ENCODE results near the gene GPBAR1.

GPBAR1 gene

DNA sequence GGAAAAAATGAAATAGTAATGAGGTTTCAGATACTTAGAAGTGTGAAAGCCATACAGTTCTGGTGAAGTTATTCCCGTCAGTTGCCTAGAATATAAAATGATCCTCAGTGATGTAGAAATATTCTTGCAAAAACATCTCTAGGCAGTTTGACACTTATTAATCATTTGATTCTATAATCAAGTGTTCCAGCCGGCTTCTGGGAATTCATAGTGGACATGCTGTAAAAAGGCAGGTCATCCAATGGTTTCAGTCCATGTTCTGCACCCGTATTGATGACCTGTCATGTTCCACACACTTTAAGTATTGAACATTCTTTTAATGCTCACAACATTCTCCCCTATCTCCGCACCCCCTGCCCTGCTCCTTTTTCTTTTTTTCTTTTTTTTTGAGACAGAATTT, 24.0 kb upstream of the GPBAR1 start:
- no peak overlapping the region for H3K4me3 ChIP-seq (ENCODE audit: low read depth, low read length)
- TF ChIP-seq, protein P1, sequence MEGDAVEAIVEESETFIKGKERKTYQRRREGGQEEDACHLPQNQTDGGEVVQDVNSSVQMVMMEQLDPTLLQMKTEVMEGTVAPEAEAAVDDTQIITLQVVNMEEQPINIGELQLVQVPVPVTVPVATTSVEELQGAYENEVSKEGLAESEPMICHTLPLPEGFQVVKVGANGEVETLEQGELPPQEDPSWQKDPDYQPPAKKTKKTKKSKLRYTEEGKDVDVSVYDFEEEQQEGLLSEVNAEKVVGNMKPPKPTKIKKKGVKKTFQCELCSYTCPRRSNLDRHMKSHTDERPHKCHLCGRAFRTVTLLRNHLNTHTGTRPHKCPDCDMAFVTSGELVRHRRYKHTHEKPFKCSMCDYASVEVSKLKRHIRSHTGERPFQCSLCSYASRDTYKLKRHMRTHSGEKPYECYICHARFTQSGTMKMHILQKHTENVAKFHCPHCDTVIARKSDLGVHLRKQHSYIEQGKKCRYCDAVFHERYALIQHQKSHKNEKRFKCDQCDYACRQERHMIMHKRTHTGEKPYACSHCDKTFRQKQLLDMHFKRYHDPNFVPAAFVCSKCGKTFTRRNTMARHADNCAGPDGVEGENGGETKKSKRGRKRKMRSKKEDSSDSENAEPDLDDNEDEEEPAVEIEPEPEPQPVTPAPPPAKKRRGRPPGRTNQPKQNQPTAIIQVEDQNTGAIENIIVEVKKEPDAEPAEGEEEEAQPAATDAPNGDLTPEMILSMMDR (IDR thresholded peaks at IDR 0.05; ENCODE audit: borderline replicate concordance, insufficient read depth, low read depth, low read length) = no peak

DNA sequence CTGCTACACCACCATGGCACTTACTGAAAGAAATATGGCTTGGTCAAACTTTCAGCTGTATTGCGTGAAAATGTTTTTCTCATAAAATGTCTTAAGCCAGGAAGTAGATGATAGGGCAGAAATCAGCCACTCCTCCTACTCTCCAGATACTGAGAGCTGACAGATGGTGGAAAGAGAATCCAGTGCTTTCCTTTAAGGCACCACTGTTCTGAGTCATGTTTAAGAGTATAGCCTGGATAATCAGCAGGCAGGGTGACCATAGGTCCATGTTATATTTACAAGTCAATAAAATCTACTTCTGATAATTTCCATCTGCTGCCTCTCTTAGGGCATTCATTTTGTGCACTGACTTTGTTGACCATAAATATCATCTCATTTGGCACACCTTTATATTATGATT, 21.9 kb upstream of the GPBAR1 start:
- TF ChIP-seq, protein P1 (IDR thresholded peaks at IDR 0.05; ENCODE audit: borderline replicate concordance, insufficient read depth, low read depth, low read length) = no peak
- H3K4me3 ChIP-seq (ENCODE audit: low read depth, low read length) = no peak overlapping the region

DNA sequence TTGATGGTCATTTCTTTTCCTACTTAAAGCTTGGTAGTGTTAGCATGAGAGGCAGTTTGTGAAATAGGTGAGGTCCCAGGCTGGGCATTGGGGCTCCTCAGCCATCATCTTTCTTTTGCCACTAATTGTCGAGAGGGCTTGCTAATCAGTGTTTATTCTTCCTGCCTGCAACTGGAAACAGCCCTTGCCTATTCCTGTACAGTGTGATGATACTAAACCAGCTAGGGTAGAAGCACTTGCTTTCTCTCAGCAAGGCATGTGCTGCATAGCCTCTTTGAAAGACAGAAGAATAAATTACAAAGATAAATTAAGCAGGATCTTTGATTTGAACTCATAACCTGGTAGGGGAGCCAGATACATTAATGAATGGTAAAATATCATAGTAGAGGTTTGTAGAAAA, 16.6 kb upstream of the GPBAR1 start:
- TF ChIP-seq, protein P1 (IDR thresholded peaks at IDR 0.05; ENCODE audit: borderline replicate concordance, insufficient read depth, low read depth, low read length) = no peak

DNA sequence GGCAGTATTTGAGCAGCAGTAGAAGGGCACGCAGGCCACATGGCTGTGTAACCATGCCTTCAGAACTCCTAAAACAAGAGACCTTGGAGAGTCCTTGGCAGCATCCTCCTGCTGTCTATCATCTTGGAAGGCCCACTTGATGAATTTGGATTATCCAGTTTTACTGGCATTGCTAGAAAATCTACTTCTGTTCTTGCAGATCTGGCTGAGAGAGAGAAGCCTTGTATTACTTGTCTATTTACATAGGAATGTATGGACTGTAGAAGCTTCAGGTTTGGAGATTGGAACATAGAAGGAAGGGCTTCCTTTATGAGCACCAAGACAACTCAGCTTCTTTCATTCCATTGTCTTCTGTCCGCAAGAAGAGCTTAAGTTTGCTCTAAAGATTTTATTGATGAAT, 16.1 kb upstream of the GPBAR1 start:
- no peak overlapping the region for H3K4me3 ChIP-seq (ENCODE audit: low read depth, low read length)
- TF ChIP-seq, protein P1 (IDR thresholded peaks at IDR 0.05; ENCODE audit: borderline replicate concordance, insufficient read depth, low read depth, low read length) = no peak

More for the DNA sequence above, 16.6 kb upstream of the GPBAR1 start:
- H3K4me3 ChIP-seq (ENCODE audit: low read depth, low read length) = no peak overlapping the region

DNA sequence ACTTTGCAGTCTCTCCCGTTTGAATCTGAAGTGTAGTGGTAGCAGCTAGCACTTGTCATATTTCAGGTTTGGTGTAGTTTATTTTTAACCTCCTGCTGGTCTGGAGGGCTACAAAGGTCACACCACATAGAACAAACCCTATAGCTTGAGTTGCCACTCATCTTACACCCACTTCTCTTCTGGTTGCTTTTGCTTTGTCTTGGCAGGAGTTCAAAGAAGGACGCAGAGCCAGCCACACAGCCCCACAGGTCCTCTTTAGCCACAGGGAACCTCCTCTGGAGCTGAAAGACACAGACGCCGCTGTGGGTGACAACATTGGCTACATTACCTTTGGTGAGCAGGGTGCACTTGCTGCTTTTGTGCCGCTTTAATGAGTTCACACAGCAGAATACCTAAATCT, 15.6 kb upstream of the GPBAR1 start:
- TF ChIP-seq, protein P1 (IDR thresholded peaks at IDR 0.05; ENCODE audit: borderline replicate concordance, insufficient read depth, low read depth, low read length) = no peak

DNA sequence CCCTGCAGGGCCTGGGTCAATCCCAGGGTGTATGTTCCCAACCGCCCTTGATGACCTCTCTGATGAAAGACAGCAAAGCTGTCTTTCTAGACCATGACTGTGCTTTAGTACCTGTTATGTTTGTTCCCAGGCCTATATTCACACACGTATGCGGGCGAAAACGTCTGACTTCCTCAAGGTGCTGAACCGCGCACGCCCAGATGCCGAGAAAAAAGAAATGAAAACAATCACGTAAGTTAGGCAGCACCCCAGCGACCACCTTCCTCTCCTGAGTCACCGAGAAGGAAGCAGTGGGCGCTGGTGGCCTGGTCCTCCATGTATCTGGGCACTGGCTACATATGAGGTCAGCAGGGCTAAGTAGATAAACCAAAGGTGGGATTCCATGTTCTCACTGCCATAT, 11.1 kb upstream of the GPBAR1 start:
- TF ChIP-seq, protein P1 (IDR thresholded peaks at IDR 0.05; ENCODE audit: borderline replicate concordance, insufficient read depth, low read depth, low read length) = no peak
- H3K4me3 ChIP-seq (ENCODE audit: low read depth, low read length) = no peak overlapping the region

More for the DNA sequence above, 15.6 kb upstream of the GPBAR1 start:
- H3K4me3 ChIP-seq (ENCODE audit: low read depth, low read length) = no peak overlapping the region

DNA sequence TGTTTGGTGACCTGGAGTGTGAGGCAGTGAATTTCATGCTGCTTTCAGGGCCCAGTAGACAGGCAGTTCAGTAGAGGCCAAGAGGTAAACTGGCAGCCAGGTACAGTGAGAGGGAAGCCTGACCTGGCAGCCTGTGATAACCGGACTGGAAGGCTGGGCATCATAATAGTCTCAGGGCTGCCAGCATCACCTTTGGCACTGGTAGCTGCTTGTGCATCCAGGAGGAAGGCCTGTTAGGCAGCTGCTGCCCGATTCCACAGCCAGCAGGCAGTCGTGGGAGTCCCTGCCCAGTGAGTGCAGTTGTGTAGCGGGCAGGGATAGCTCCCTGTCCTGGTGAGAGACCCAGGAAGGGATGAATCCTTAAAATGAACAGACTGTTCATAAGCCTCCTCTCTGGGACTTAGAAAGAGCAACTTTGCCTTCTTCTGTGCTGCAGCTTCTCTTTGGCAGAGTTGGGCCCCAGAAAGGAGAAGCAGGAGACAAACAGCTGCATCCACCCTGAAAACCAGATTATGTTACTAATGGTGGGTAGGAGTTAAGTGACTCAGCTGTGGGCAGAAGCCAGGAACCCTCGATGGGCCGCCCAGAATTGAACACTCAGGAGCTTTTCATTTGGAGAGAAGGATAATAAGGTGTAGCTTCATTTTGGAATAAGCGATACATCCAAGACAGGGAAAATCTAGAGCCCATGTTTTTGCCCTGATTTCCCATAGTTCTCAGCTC, 8.1 kb upstream of the GPBAR1 start:
- no peak overlapping the region for H3K4me3 ChIP-seq (ENCODE audit: low read depth, low read length)
- TF ChIP-seq, protein P1 (IDR thresholded peaks at IDR 0.05; ENCODE audit: borderline replicate concordance, insufficient read depth, low read depth, low read length) = no peak

Measured in GM12875 (cell line).